ENCODE results near the gene GARIN3. TPM values are rescaled to one million over a fixed set of nuclear protein-coding genes. Genes with fewer than 3 reads are reported as not detected.

GARIN3 gene
- total RNA-seq, 1 donor from 2014 or later, result not detected

DNA sequence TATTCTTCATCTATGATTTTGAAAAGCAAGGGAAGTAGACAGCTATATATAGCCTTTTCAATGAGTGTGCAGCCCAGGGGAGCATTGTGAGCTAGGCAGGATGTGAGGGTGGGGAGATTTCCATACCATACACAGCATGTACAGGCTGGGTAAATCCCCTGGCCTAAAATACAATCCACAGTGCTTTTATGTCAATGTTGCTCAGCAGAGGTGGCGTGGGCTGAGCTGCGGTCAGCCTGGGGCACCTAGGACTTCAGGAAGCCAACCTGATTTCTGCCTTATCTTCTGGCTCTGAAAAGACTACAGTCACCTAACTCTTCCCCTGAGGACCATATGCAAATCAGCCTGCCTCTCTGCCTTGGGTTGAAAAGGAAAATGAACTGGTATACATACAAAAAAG is 6.3 kb upstream of the GARIN3 start:
- H3K36me3 ChIP-seq, result no peaks in the 10 kb centered on the region
- TF ChIP-seq, protein P1, sequence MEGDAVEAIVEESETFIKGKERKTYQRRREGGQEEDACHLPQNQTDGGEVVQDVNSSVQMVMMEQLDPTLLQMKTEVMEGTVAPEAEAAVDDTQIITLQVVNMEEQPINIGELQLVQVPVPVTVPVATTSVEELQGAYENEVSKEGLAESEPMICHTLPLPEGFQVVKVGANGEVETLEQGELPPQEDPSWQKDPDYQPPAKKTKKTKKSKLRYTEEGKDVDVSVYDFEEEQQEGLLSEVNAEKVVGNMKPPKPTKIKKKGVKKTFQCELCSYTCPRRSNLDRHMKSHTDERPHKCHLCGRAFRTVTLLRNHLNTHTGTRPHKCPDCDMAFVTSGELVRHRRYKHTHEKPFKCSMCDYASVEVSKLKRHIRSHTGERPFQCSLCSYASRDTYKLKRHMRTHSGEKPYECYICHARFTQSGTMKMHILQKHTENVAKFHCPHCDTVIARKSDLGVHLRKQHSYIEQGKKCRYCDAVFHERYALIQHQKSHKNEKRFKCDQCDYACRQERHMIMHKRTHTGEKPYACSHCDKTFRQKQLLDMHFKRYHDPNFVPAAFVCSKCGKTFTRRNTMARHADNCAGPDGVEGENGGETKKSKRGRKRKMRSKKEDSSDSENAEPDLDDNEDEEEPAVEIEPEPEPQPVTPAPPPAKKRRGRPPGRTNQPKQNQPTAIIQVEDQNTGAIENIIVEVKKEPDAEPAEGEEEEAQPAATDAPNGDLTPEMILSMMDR (IDR thresholded peaks at IDR 0.05), result no peak
- no peaks in the 10 kb centered on the region for H3K4me1 ChIP-seq
- no peak overlapping the region for H3K4me3 ChIP-seq
- ATAC-seq, result no peak
- no peaks in the 10 kb centered on the region for H3K9me3 ChIP-seq
- no peak for DNase-seq
- H3K27ac ChIP-seq, result no peak overlapping the region
- peaks cover 6% of the 10 kb centered on the region for H3K27me3 ChIP-seq (ENCODE audit: low read depth)
- intact Hi-C loops (cut with DNase I), result no loop called here

DNA sequence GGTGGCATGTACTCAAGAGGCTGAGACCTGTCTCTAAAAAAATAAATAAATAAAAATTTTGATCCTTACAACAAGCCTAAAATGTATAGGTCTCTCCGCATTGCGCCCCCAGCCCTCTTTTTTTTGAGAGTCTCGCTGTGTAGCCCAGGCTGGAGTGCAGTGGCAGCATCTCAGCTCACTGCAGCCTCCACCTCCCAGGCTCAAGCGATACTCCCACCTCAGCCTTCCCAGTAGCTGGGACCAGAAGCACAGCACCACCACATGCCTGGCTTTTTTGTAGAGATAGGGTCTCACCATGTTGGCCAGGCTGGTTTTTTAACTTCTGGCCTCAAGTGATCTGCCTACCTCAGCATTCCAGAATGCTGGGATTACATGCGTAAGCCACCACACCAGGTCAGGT is 2.2 kb upstream of the GARIN3 start:
- Histone ChIP-seq H3K27me3 (ENCODE audit: low read depth) (peaks cover 8% of the 10 kb centered on the region), H3K27ac (no peak overlapping the region), H3K36me3 (no peaks in the 10 kb centered on the region), H3K4me1 (no peaks in the 10 kb centered on the region), H3K9me3 (no peaks in the 10 kb centered on the region), H3K4me3 (no peak overlapping the region)
- no peak for ATAC-seq
- DNase-seq, result no peak
- intact Hi-C loops (cut with DNase I), result no loop called here
- TF ChIP-seq, protein P1 (IDR thresholded peaks at IDR 0.05), result no peak

DNA sequence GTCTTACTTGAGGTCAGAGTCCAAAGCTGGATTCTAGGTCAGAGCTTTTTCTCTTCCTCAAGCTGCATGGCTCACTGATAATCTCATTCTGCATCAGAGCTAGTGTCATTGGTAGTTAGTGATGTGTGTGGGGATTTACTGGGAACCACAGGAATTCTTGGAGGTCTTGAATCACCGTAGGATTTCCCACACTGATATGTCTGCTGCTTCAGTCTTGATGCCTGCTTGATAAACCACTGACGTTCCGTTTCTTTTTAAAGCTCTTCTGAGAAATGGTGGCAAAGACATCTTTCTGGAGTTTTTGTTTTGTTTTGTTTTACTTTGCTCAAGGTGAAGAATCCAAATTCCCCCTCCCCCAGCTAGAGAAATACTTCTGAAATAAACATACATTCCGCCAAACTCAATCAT is 1.2 kb upstream of the GARIN3 start:
- TF ChIP-seq, protein P1 (IDR thresholded peaks at IDR 0.05), result no peak
- H3K4me1 ChIP-seq, result no peaks in the 10 kb centered on the region
- peaks cover 8% of the 10 kb centered on the region for H3K27me3 ChIP-seq (ENCODE audit: low read depth)
- DNase-seq, result no peak
- ATAC-seq, result no peak
- H3K27ac ChIP-seq, result no peak overlapping the region
- no peaks in the 10 kb centered on the region for H3K36me3 ChIP-seq
- intact Hi-C loops (cut with DNase I), result no loop called here
- no peaks in the 10 kb centered on the region for H3K9me3 ChIP-seq
- no peak overlapping the region for H3K4me3 ChIP-seq

DNA sequence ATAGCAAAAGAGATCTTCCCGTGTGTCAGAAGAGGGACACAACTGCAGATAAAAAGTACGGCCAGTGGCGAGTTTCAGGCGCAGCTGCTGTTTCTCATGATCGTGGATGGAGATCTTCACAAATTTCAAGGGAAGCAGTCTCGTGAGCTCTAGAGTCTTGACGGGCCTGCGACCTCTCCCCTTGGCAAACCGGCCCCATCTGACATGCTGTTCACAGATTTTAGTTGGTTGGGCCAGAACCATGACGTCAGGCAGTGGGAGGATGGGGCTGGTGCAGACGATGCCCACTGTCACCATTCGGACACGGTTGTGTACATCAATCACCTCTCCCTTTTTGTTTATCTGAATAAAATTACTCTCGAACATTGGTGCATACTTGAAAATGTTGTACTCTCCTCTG is 396 bp downstream of the GARIN3 start:
- Histone ChIP-seq H3K9me3 (no peaks in the 10 kb centered on the region), H3K27me3 (ENCODE audit: low read depth) (peaks cover 8% of the 10 kb centered on the region), H3K4me3 (no peak overlapping the region), H3K36me3 (no peaks in the 10 kb centered on the region), H3K27ac (no peak overlapping the region), H3K4me1 (no peaks in the 10 kb centered on the region)
- TF ChIP-seq, protein P1 (IDR thresholded peaks at IDR 0.05), result no peak
- ATAC-seq (no peak), DNase-seq (no peak)
- intact Hi-C loops (cut with DNase I), result no loop called here

DNA sequence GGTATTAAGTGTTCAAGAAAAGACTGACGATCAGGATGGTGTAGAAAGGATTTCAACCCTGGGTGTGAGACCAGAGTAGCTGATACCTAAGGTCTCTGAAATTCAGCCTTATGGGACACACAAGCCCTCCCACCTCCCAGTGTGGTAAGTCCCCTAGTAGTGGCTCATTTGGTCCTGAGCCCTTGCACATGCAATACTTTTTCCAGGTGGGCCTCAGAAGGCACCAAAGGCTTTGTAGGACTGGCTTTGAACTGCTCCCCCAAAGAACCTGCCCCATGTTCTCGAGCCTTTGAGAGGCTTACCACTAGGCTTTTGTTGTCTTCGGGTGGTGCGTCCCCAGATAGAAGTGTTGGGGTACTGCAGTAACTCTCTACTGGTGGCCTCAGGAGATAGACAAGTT is 803 bp downstream of the GARIN3 start:
- TF ChIP-seq, protein P1 (IDR thresholded peaks at IDR 0.05), result no peak
- no peak for DNase-seq

DNA sequence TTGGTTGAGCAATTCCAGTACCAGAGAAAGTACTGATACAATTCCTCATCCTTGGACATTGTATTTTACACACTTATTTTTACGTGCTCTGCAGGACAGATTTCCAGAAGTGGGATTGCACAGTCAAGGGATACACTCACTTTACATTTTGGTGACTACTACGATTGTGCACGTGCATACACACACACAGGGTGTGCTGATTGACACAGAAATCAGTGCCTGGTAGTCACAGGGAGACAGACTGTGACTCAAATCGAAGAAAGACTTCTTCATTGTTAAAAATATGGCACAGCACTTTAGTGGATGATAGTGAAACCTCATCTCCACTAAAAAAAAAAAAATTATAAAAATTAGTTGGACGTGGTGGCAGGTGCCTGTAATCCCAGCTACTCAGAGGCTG is 1.5 kb downstream of the GARIN3 start:
- TF ChIP-seq, protein P1 (IDR thresholded peaks at IDR 0.05), result no peak
- no peak for DNase-seq
- Histone ChIP-seq H3K36me3 (no peaks in the 10 kb centered on the region), H3K9me3 (no peaks in the 10 kb centered on the region), H3K4me3 (no peak overlapping the region), H3K4me1 (no peaks in the 10 kb centered on the region), H3K27me3 (ENCODE audit: low read depth) (peaks cover 8% of the 10 kb centered on the region), H3K27ac (no peak overlapping the region)
- ATAC-seq, result no peak
- intact Hi-C loops (cut with DNase I), result no loop called here

More for the DNA sequence above, 803 bp downstream of the GARIN3 start:
- Histone ChIP-seq H3K36me3 (no peaks in the 10 kb centered on the region), H3K27ac (no peak overlapping the region), H3K4me1 (no peaks in the 10 kb centered on the region), H3K4me3 (no peak overlapping the region), H3K9me3 (no peaks in the 10 kb centered on the region), H3K27me3 (ENCODE audit: low read depth) (peaks cover 8% of the 10 kb centered on the region)
- no peak for ATAC-seq
- intact Hi-C loops (cut with DNase I), result no loop called here

Measured in lower lobe of right lung (tissue), 2 donors.